ENCODE measurements around the gene ENTPD5. TPM values are rescaled to one million over a fixed set of nuclear protein-coding genes. Genes with fewer than 3 reads are reported as not detected.

ENTPD5 gene
- total RNA-seq, 1 experiment from 2014 or later = 9.3 TPM

GRCh38 chr14:73913256-73913655, 105.8 kb downstream of the ENTPD5 start:
- Mint-ChIP-seq H3K9me3 (ENCODE audit: unreplicated experiment) (peaks cover 10% of the 10 kb centered on the region), H3K36me3 (ENCODE audit: insufficient read depth, unreplicated experiment) (peaks cover 65% of the 10 kb centered on the region), H3K4me3 (ENCODE audit: unreplicated experiment) (no peak overlapping the region), H3K27me3 (ENCODE audit: insufficient read depth, unreplicated experiment) (no peaks in the 10 kb centered on the region), H3K27ac (ENCODE audit: unreplicated experiment) (no peak overlapping the region), H3K4me1 (ENCODE audit: low read depth, unreplicated experiment) (no peaks in the 10 kb centered on the region)
- CTCF ChIA-PET = no interaction called here
- intact Hi-C loops (cut with micrococcal nuclease; ENCODE audit: unreplicated experiment) = no loop called here
- Histone ChIP-seq H3K4me3 (ENCODE audit: low read depth, low read length) (no peak overlapping the region), H3K4me1 (no peaks in the 10 kb centered on the region), H3K9me3 (peaks cover 4% of the 10 kb centered on the region; the same call in 1 of the 2 replicates), H3K36me3 (ENCODE audit: control insufficient read depth, insufficient read depth, low read length) (peaks cover 1% of the 10 kb centered on the region; the same call in 1 of the 2 replicates), H3K27me3 (replicated peaks; ENCODE audit: control insufficient read depth, insufficient read depth, low read length) (no peaks in the 10 kb centered on the region)
- POLR2A ChIA-PET = no interaction called here
- no peak for TF ChIP-seq CTCF (IDR thresholded peaks at IDR 0.05; ENCODE audit: insufficient read depth in 1 of 2, low read depth in 1 of 2, low read length in 1 of 2, severe bottlenecking in 1 of 2, unreplicated experiment in 1 of 2)
- DNase-seq = no peak
- no TSS peak for BruUV-seq (replicated peaks)

- Mint-ChIP-seq H3K9me3 (ENCODE audit: unreplicated experiment) (peaks cover 10% of the 10 kb centered on the region), H3K36me3 (ENCODE audit: insufficient read depth, unreplicated experiment) (peaks cover 83% of the 10 kb centered on the region), H3K4me1 (ENCODE audit: low read depth, unreplicated experiment) (no peaks in the 10 kb centered on the region), H3K4me3 (ENCODE audit: unreplicated experiment) (no peak overlapping the region), H3K27ac (ENCODE audit: unreplicated experiment) (no peak overlapping the region), H3K27me3 (ENCODE audit: insufficient read depth, unreplicated experiment) (no peaks in the 10 kb centered on the region)
- BruUV-seq (replicated peaks) = no TSS peak
- peaks cover 4% of the 10 kb centered on the region; the same call in 1 of the 2 replicates for H3K9me3 ChIP-seq
- DNase-seq = no peak
- H3K27me3 ChIP-seq (replicated peaks; ENCODE audit: control insufficient read depth, insufficient read depth, low read length) = no peaks in the 10 kb centered on the region
- no peaks in the 10 kb centered on the region for H3K4me1 ChIP-seq
- no peak for TF ChIP-seq CTCF (IDR thresholded peaks at IDR 0.05; ENCODE audit: insufficient read depth in 1 of 2, low read depth in 1 of 2, low read length in 1 of 2, severe bottlenecking in 1 of 2, unreplicated experiment in 1 of 2)
- intact Hi-C loops (cut with micrococcal nuclease; ENCODE audit: unreplicated experiment) = no loop called here
- no peak overlapping the region for H3K4me3 ChIP-seq (ENCODE audit: low read depth, low read length)
- peaks cover 4% of the 10 kb centered on the region for H3K36me3 ChIP-seq (ENCODE audit: control insufficient read depth, insufficient read depth, low read length)
- CTCF ChIA-PET = no interaction called here
- POLR2A ChIA-PET = no interaction called here
These were observed 109.4 kb downstream of the ENTPD5 start for GRCh38 chr14:73909681-73910080.

Other genes starting within 250 kb of the ENTPD5 start
- 14.2 and 16.5 TPM in 2 replicates for gene PTGR2, start 167.5 kb downstream of the ENTPD5 start, total RNA-seq (2022)
- gene ZNF410, start 132.4 kb downstream of the ENTPD5 start, total RNA-seq (2022) = 35.9 and 36.8 TPM in 2 replicates
- gene FAM161B, start 69.2 kb downstream of the ENTPD5 start, total RNA-seq (2022) = 1.4 and 1.6 TPM in 2 replicates
- gene COQ6, start 69.0 kb downstream of the ENTPD5 start, total RNA-seq (2022) = 18.0 and 21.3 TPM in 2 replicates
- 0.66 and 0.91 TPM in 2 replicates for gene BBOF1, start 61 bp upstream of the ENTPD5 start, total RNA-seq (2022)
- gene ALDH6A1, start 65.2 kb upstream of the ENTPD5 start, total RNA-seq (2022) = 25.9 and 30.0 TPM in 2 replicates
- 11.3 and 11.8 TPM in 2 replicates for gene LIN52, start 65.7 kb upstream of the ENTPD5 start, total RNA-seq (2022)
- not detected in 2 replicates for gene VSX2, start 220.2 kb upstream of the ENTPD5 start, total RNA-seq (2022)

Measured in Caco-2 (cell line).